ENCODE results near the gene EVI5L.

DNA sequence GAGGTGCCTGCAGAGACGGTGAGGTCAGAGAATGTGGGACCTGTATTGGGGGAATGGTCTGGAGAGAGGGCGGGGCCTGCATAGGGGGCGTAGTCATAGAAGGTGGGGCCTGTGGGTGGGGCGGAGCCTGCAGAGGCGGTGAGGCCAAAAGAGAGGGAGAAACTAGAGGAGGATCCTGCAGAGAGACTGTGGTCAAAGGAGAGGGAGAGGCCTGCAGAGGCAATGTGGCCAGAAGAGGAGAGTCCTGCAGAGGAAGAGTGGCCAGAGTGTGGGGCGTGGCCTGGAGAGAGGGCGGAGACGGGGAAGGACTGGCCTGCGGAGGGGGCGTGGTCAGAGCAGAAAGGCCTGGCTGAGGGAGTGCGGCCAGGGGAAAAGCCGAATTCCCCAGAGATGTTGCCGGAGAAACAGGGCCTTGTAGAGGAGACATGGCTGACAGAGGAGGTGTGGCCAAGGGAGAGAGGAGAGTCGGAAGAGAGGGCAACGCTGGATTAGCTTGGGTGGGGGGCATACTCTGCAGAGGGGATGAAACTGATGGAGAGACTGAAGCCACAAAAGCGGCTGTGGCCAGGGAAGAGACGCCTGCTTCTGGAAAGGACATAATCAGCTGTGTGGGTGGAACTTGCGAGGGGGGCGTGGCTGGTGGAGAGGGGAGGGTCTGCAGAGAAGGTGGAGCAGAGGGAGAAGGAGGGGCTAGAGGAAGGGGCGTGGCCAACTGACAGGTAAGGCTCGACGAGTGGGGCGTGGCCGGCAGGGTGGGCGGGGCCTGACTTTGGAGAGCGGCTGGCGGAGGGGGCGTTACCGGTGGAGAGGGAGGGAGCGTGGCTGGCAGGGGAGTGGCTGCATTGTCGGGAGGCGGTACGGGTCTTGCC, 41.7 kb downstream of the EVI5L start:
- TF ChIP-seq EZH2phosphoT487 (IDR thresholded peaks at IDR 0.05; ENCODE audit: borderline replicate concordance, low read length) (no peak), EZH2 (IDR thresholded peaks at IDR 0.05; ENCODE audit: low read length, unreplicated experiment) (no peak)
- TF ChIP-seq, protein P1, sequence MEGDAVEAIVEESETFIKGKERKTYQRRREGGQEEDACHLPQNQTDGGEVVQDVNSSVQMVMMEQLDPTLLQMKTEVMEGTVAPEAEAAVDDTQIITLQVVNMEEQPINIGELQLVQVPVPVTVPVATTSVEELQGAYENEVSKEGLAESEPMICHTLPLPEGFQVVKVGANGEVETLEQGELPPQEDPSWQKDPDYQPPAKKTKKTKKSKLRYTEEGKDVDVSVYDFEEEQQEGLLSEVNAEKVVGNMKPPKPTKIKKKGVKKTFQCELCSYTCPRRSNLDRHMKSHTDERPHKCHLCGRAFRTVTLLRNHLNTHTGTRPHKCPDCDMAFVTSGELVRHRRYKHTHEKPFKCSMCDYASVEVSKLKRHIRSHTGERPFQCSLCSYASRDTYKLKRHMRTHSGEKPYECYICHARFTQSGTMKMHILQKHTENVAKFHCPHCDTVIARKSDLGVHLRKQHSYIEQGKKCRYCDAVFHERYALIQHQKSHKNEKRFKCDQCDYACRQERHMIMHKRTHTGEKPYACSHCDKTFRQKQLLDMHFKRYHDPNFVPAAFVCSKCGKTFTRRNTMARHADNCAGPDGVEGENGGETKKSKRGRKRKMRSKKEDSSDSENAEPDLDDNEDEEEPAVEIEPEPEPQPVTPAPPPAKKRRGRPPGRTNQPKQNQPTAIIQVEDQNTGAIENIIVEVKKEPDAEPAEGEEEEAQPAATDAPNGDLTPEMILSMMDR (conservative IDR thresholded peaks at IDR 0.05; ENCODE audit: low read depth, low read length) = no peak
